Measurements from ENCODE around the gene KLF5. TPM values are rescaled to one million over a fixed set of nuclear protein-coding genes. Genes with fewer than 3 reads are reported as not detected.

Gene KLF5
- total RNA-seq, 1 donor from 2014 or later: 0.84 TPM

- H3K27ac Mint-ChIP-seq: no peak overlapping the region
- no peaks in the 10 kb centered on the region for H3F3A ChIP-seq (ENCODE audit: low read depth)
- H3K36me3 ChIP-seq: no peaks in the 10 kb centered on the region
- H3K4me3 ChIP-seq: peak overlapping the region; percentile 64
- no peak overlapping the region for H3K9ac ChIP-seq
- H3K4me2 ChIP-seq: peak overlapping the region; percentile 95
- H3K4me3 Mint-ChIP-seq: peak overlapping the region; percentile 92
- peaks cover 66% of the 10 kb centered on the region for H3K27me3 ChIP-seq
- H3K27me3 Mint-ChIP-seq (ENCODE audit: insufficient read depth, low read depth): peaks cover 31% of the 10 kb centered on the region
- no peaks in the 10 kb centered on the region for H3K9me3 Mint-ChIP-seq
- no peak overlapping the region for H3K27ac ChIP-seq
- TF ChIP-seq EZH2 (IDR thresholded peaks at IDR 0.05) (no peak), EZH2phosphoT487 (IDR thresholded peaks at IDR 0.05) (no peak)
- TF ChIP-seq, protein P1, sequence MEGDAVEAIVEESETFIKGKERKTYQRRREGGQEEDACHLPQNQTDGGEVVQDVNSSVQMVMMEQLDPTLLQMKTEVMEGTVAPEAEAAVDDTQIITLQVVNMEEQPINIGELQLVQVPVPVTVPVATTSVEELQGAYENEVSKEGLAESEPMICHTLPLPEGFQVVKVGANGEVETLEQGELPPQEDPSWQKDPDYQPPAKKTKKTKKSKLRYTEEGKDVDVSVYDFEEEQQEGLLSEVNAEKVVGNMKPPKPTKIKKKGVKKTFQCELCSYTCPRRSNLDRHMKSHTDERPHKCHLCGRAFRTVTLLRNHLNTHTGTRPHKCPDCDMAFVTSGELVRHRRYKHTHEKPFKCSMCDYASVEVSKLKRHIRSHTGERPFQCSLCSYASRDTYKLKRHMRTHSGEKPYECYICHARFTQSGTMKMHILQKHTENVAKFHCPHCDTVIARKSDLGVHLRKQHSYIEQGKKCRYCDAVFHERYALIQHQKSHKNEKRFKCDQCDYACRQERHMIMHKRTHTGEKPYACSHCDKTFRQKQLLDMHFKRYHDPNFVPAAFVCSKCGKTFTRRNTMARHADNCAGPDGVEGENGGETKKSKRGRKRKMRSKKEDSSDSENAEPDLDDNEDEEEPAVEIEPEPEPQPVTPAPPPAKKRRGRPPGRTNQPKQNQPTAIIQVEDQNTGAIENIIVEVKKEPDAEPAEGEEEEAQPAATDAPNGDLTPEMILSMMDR (IDR thresholded peaks at IDR 0.05): no peak
- peaks cover 33% of the 10 kb centered on the region for H3K4me1 Mint-ChIP-seq
- H3K4me1 ChIP-seq: no peaks in the 10 kb centered on the region
- H3K36me3 Mint-ChIP-seq: no peaks in the 10 kb centered on the region
- H2AFZ ChIP-seq (replicated peaks): no peak overlapping the region
- H4K20me1 ChIP-seq (ENCODE audit: low read depth): peaks cover 6% of the 10 kb centered on the region
- DNase-seq (ENCODE audit: low spot score): no peak
- H3K79me2 ChIP-seq (ENCODE audit: low read depth): no peaks in the 10 kb centered on the region
- no peaks in the 10 kb centered on the region for H3K9me3 ChIP-seq (ENCODE audit: low read depth)
Observed at GRCh38 chr13:73058064-73058313, 816 bp upstream of the KLF5 start.

GRCh38 chr13:73058432-73058735 lies 421 bp upstream of the KLF5 start:
- peak overlapping the region; percentile 95 for H3K4me2 ChIP-seq
- H4K20me1 ChIP-seq (ENCODE audit: low read depth): peaks cover 6% of the 10 kb centered on the region
- no peaks in the 10 kb centered on the region for H3K9me3 Mint-ChIP-seq
- TF ChIP-seq, protein P1 (IDR thresholded peaks at IDR 0.05): no peak
- no peak for TF ChIP-seq EZH2 (IDR thresholded peaks at IDR 0.05)
- TF ChIP-seq EZH2phosphoT487 (IDR thresholded peaks at IDR 0.05): no peak
- H3K4me3 Mint-ChIP-seq: peak overlapping the region; percentile 92
- H3K27ac ChIP-seq: no peak overlapping the region
- peaks cover 33% of the 10 kb centered on the region for H3K4me1 Mint-ChIP-seq
- peaks cover 30% of the 10 kb centered on the region for H3K27me3 Mint-ChIP-seq (ENCODE audit: insufficient read depth, low read depth)
- no peaks in the 10 kb centered on the region for H3K79me2 ChIP-seq (ENCODE audit: low read depth)
- H3K27me3 ChIP-seq: peaks cover 70% of the 10 kb centered on the region
- H3K27ac Mint-ChIP-seq: no peak overlapping the region
- H3K9me3 ChIP-seq (ENCODE audit: low read depth): no peaks in the 10 kb centered on the region
- H3K9ac ChIP-seq: no peak overlapping the region
- DNase-seq (ENCODE audit: low spot score): no peak
- H3K36me3 ChIP-seq: no peaks in the 10 kb centered on the region
- H3F3A ChIP-seq (ENCODE audit: low read depth): no peaks in the 10 kb centered on the region
- H2AFZ ChIP-seq (replicated peaks): peak overlapping the region; percentile 62
- H3K4me3 ChIP-seq: peak overlapping the region; percentile 64
- no peaks in the 10 kb centered on the region for H3K36me3 Mint-ChIP-seq
- no peaks in the 10 kb centered on the region for H3K4me1 ChIP-seq

- no peaks in the 10 kb centered on the region for H3K36me3 ChIP-seq
- H3K9ac ChIP-seq: no peak overlapping the region
- Mint-ChIP-seq H3K27me3 (ENCODE audit: insufficient read depth, low read depth) (peaks cover 30% of the 10 kb centered on the region), H3K27ac (no peak overlapping the region), H3K4me3 (peak overlapping the region; percentile 89), H3K9me3 (no peaks in the 10 kb centered on the region), H3K36me3 (no peaks in the 10 kb centered on the region), H3K4me1 (peaks cover 31% of the 10 kb centered on the region)
- no peaks in the 10 kb centered on the region for H3F3A ChIP-seq (ENCODE audit: low read depth)
- peak overlapping the region; percentile 95 for H3K4me2 ChIP-seq
- peaks cover 6% of the 10 kb centered on the region for H4K20me1 ChIP-seq (ENCODE audit: low read depth)
- H3K27me3 ChIP-seq: peaks cover 71% of the 10 kb centered on the region
- H3K4me3 ChIP-seq: peak overlapping the region; percentile 64
- H3K27ac ChIP-seq: no peak overlapping the region
- H2AFZ ChIP-seq (replicated peaks): no peak overlapping the region
- no peaks in the 10 kb centered on the region for H3K4me1 ChIP-seq
- DNase-seq (ENCODE audit: low spot score): peak; percentile 87
- H3K9me3 ChIP-seq (ENCODE audit: low read depth): no peaks in the 10 kb centered on the region
- TF ChIP-seq, protein P1 (IDR thresholded peaks at IDR 0.05): peak; percentile 40
- TF ChIP-seq EZH2phosphoT487 (IDR thresholded peaks at IDR 0.05) (peak; percentile 58), EZH2 (IDR thresholded peaks at IDR 0.05) (no peak)
- no peaks in the 10 kb centered on the region for H3K79me2 ChIP-seq (ENCODE audit: low read depth)
Observed at GRCh38 chr13:73059460-73060250, 850 bp downstream of the KLF5 start.
